ENCODE results near the gene IFI27L2. TPM values are rescaled to one million over a fixed set of nuclear protein-coding genes. Genes with fewer than 3 reads are reported as not detected.

IFI27L2 gene
- total RNA-seq, 4 donors from 2014 or later = 21.0 to 69.1 (median 52.3) TPM

GRCh38 chr14:94099006-94099405, 30.4 kb downstream of the IFI27L2 start:
- 78 to 92% methylated on average over 6 of the region's 6 CpGs for WGBS, 2 donors
- H3K4me3 ChIP-seq (ENCODE audit: low read depth, poor library complexity, severe bottlenecking) = no peak overlapping the region
- no peak for DNase-seq (ENCODE audit: low spot score in 2 of 2)
- TF ChIP-seq CTCF (IDR thresholded peaks at IDR 0.05) (no peak), POLR2A (IDR thresholded peaks at IDR 0.05) (no peak)
- intact Hi-C loops (cut with DNase I; ENCODE audit: low total_unique reads) = no loop called here

- DNase-seq (ENCODE audit: low spot score in 2 of 2) = no peak
- no peak overlapping the region for H3K4me3 ChIP-seq (ENCODE audit: low read depth, poor library complexity, severe bottlenecking)
- TF ChIP-seq CTCF (IDR thresholded peaks at IDR 0.05) = no peak
- TF ChIP-seq POLR2A (IDR thresholded peaks at IDR 0.05) = no peak
- 46 to 64% methylated on average over 10 of the region's 10 CpGs for WGBS, 2 donors
- intact Hi-C loops (cut with DNase I; ENCODE audit: low total_unique reads) = no loop called here
Measured at GRCh38 chr14:94098326-94098992, 30.9 kb downstream of the IFI27L2 start.

GRCh38 chr14:94097091-94097490, 32.3 kb downstream of the IFI27L2 start:
- TF ChIP-seq CTCF (IDR thresholded peaks at IDR 0.05) = no peak
- no peak for TF ChIP-seq POLR2A (IDR thresholded peaks at IDR 0.05)
- no peak for DNase-seq (ENCODE audit: low spot score in 2 of 2)
- intact Hi-C loops (cut with DNase I; ENCODE audit: low total_unique reads) = no loop called here
- 92 to 97% methylated on average over 4 of the region's 4 CpGs for WGBS, 2 donors
- no peak overlapping the region for H3K4me3 ChIP-seq (ENCODE audit: low read depth, poor library complexity, severe bottlenecking)

- WGBS, 2 donors = 92 to 97% methylated on average over 2 of the region's 2 CpGs
- TF ChIP-seq POLR2A (IDR thresholded peaks at IDR 0.05) (no peak), CTCF (IDR thresholded peaks at IDR 0.05) (no peak)
- DNase-seq (ENCODE audit: low spot score in 2 of 2) = no peak
- no peak overlapping the region for H3K4me3 ChIP-seq (ENCODE audit: low read depth, poor library complexity, severe bottlenecking)
- intact Hi-C loops (cut with DNase I; ENCODE audit: low total_unique reads) = no loop called here
Measured at GRCh38 chr14:94093418-94093817, 36.0 kb downstream of the IFI27L2 start.

GRCh38 chr14:94089479-94089878, 39.9 kb downstream of the IFI27L2 start:
- H3K4me3 ChIP-seq (ENCODE audit: low read depth, poor library complexity, severe bottlenecking) = no peak overlapping the region
- intact Hi-C loops (cut with DNase I; ENCODE audit: low total_unique reads) = no loop called here
- WGBS, 2 donors = 92 to 94% methylated on average over 4 of the region's 4 CpGs
- DNase-seq (ENCODE audit: low spot score in 2 of 2) = no peak
- TF ChIP-seq CTCF (IDR thresholded peaks at IDR 0.05) = no peak
- no peak for TF ChIP-seq POLR2A (IDR thresholded peaks at IDR 0.05)

- no peak overlapping the region for H3K4me3 ChIP-seq (ENCODE audit: low read depth, poor library complexity, severe bottlenecking)
- no peak for DNase-seq (ENCODE audit: low spot score in 2 of 2)
- TF ChIP-seq CTCF (IDR thresholded peaks at IDR 0.05) (no peak), POLR2A (IDR thresholded peaks at IDR 0.05) (no peak)
- intact Hi-C loops (cut with DNase I; ENCODE audit: low total_unique reads) = no loop called here
- WGBS, 2 donors = 85 to 86% methylated on average over 5 of the region's 5 CpGs
Measured at GRCh38 chr14:94088516-94088915, 40.9 kb downstream of the IFI27L2 start.

All from lower leg skin (tissue), 4 donors.